HG02588 (cell line): Measurements from ENCODE around the gene DOCK1.
"Not testable (repeated sequence)": the region's sequence is repeated elsewhere in the genome, so short reads cannot be mapped to it uniquely, and the experiment has no call there.

Experiments
- ATAC-seq: cut with Tn5 transposase; IDR thresholded peaks from one replicate; pipeline ENCODE4 v1.9.1; 2021; ENCODE audit warnings: mild to moderate bottlenecking, moderate library complexity; ENCODE audit not compliant: unreplicated experiment

DOCK1 gene

GRCh38 chr10:127298381-127298780 lies 393.2 kb downstream of the DOCK1 start:
- no peak for ATAC-seq

- ATAC-seq, result not testable (repeated sequence)
These were observed 394.0 kb downstream of the DOCK1 start for GRCh38 chr10:127299192-127299591.

- no peak for ATAC-seq
These were observed 394.9 kb downstream of the DOCK1 start for GRCh38 chr10:127299956-127300689.

GRCh38 chr10:127300868-127301321 lies 395.7 kb downstream of the DOCK1 start:
- ATAC-seq, result no peak

- no peak for ATAC-seq
These were observed 397.1 kb downstream of the DOCK1 start for GRCh38 chr10:127302343-127302742.

GRCh38 chr10:127303105-127303504 lies 397.9 kb downstream of the DOCK1 start:
- no peak for ATAC-seq

- no peak for ATAC-seq
These were observed 398.5 kb downstream of the DOCK1 start for GRCh38 chr10:127303746-127304145.

- no peak for ATAC-seq
These were observed 401.3 kb downstream of the DOCK1 start for GRCh38 chr10:127306479-127306878.

- ATAC-seq, result no peak
These were observed 402.1 kb downstream of the DOCK1 start for GRCh38 chr10:127307338-127307737.

GRCh38 chr10:127308031-127308430 lies 402.8 kb downstream of the DOCK1 start:
- ATAC-seq, result no peak

- ATAC-seq, result not testable (repeated sequence)
These were observed 404.4 kb downstream of the DOCK1 start for GRCh38 chr10:127309619-127310018.

- no peak for ATAC-seq
These were observed 405.2 kb downstream of the DOCK1 start for GRCh38 chr10:127310430-127310829.

GRCh38 chr10:127310923-127311322 lies 405.7 kb downstream of the DOCK1 start:
- ATAC-seq, result no peak

GRCh38 chr10:127313996-127314700 lies 408.9 kb downstream of the DOCK1 start:
- no peak for ATAC-seq

GRCh38 chr10:127314797-127315196 lies 409.6 kb downstream of the DOCK1 start:
- no peak for ATAC-seq

- no peak for ATAC-seq
These were observed 410.7 kb downstream of the DOCK1 start for GRCh38 chr10:127315888-127316287.

- ATAC-seq, result no peak
These were observed 413.2 kb downstream of the DOCK1 start for GRCh38 chr10:127318396-127318795.

GRCh38 chr10:127319271-127319670 lies 414.0 kb downstream of the DOCK1 start:
- no peak for ATAC-seq

- ATAC-seq, result no peak
These were observed 414.5 kb downstream of the DOCK1 start for GRCh38 chr10:127319691-127320090.

GRCh38 chr10:127320176-127320575 lies 414.9 kb downstream of the DOCK1 start:
- no peak for ATAC-seq

GRCh38 chr10:127322286-127322685 lies 417.1 kb downstream of the DOCK1 start:
- no peak for ATAC-seq

- ATAC-seq, result no peak
These were observed 420.3 kb downstream of the DOCK1 start for GRCh38 chr10:127325506-127325905.
